ENCODE results near the gene DYRK1A. TPM values are rescaled to one million over a fixed set of nuclear protein-coding genes. Genes with fewer than 3 reads are reported as not detected.

Gene DYRK1A
- total RNA-seq, 8 experiments from 2014 or later, result 37.3 to 65.7 (median 53.6) TPM

DNA sequence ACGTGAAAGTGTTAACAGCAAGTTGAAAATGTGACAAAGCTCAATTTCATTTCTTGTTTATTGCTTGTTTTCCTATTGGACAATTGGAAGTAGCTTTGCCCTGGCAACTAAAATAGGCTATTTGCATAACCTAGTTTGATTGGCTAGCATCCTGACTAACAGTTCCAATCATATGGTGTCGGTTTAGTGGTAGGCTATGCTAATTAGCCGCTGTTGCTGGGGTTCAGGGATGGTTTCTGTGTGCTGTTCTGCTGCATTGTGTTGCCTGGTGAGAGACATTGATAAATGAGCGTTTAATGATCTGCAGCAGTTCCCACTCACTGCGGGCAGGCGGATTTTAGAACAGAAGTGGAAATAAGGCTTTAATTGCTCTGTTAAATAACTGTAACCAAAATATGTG lies 68.5 kb downstream of the DYRK1A start:
- in situ Hi-C loops (cut with MboI; ENCODE audit: low pct_unique_long_range_greater_than_20kb in 2 of 9, low sequenced_read_pairs in 9 of 9, unreplicated experiment in 9 of 9), result no loop called here
- H3K4me1 ChIP-seq (replicated peaks in 1 of 2), result no peaks in the 10 kb centered on the region
- WGBS, 10 experiments, result 0 to 66% (median 26%) methylated on average over 1 to 6 of the region's 6 CpGs
- no peak overlapping the region for H3K27ac ChIP-seq
- peak; percentile 100 for ATAC-seq (replicated peaks in 6 of 8)
- H3K4me3 ChIP-seq, result no peak overlapping the region

DNA sequence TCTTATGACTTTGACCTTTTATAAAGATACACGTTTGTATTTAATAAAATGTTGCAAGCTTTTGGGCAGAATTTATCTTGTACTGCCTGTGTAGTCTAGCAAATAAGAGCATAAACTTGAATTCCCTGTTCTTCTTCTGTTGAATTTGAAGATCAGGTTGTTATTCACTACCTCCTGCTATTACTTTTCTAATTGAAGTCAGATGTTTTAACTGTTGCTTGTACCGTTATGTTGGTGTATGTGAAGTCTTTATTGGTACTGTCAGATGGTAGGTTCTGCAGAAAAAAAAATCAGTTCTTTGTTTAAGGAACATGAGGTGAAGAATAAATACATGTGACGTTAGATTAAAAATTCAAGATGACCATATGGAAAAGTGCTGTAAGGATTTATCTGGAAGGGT lies 69.1 kb downstream of the DYRK1A start:
- H3K4me1 ChIP-seq (replicated peaks in 1 of 2), result no peaks in the 10 kb centered on the region
- no peak overlapping the region for H3K4me3 ChIP-seq
- H3K27ac ChIP-seq, result no peak overlapping the region
- ATAC-seq (replicated peaks in 6 of 8), result no peak
- in situ Hi-C loops (cut with MboI; ENCODE audit: low pct_unique_long_range_greater_than_20kb in 2 of 9, low sequenced_read_pairs in 9 of 9, unreplicated experiment in 9 of 9), result no loop called here
- 26 to 100% (median 81%) methylated on average over 1 to 3 of the region's 3 CpGs for WGBS, 10 experiments

DNA sequence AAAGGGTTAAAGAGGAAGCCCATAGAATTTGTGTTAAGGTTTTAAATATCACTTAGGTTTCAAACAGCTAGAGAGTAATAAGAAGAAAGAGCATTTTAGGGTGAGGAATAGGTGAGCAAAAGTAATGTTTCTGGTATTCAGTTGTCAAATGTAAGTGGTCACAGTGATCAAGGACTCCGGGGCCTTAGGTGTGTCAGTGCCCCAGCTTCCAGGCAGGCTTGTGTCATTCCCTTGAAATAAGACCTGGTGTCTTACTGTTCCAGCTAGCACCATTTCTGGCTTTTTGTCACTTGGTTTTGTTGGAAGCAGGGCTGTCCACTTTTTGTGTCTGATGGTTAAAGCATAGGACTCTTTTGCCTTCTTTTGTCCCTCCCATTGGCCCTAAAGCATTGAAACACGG lies 69.6 kb downstream of the DYRK1A start:
- Histone ChIP-seq H3K27ac (no peak overlapping the region), H3K4me3 (no peak overlapping the region), H3K4me1 (replicated peaks in 1 of 2) (no peaks in the 10 kb centered on the region)
- in situ Hi-C loops (cut with MboI; ENCODE audit: low pct_unique_long_range_greater_than_20kb in 2 of 9, low sequenced_read_pairs in 9 of 9, unreplicated experiment in 9 of 9), result no loop called here
- 67 to 100% (median 88%) methylated on average over 1 to 2 of the region's 2 CpGs; no CpG with 5 or more reads in 3 of the 10 experiments for WGBS, 10 experiments
- ATAC-seq (replicated peaks in 6 of 8), result no peak

DNA sequence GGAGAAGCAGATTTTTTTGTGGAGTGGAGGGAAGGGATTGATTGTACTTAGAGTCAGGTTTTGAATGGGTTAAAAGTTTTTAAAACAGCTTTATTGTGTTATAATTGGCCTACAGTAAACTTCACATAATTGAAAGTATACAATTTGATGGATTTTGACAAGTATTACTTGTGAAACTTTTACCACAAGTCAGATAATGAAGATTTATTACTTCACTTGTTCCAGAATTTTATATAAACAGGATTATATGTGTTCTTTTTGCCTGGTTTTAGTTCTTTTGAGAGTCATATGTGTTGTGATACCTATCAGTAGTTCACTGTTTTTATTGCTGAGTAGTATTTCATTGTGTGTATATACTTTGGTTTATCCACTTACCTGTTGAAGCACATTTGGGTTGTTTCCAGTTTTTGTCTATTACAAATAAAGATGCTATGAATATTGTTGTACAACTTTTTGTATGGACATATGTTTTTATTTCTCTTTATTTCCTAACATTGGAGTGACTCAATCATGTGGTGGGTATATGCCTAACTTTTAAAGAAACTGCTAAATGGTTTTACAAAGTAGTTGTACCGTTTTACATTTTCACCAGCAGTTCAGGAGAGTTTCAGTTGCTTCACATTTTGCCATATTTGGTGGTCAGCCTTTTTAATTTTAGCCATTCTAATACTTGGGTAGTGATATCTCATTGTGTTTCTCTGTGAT lies 71.0 kb downstream of the DYRK1A start:
- Histone ChIP-seq H3K27ac (no peak overlapping the region), H3K4me1 (replicated peaks in 1 of 2) (no peaks in the 10 kb centered on the region), H3K4me3 (no peak overlapping the region)
- ATAC-seq (replicated peaks in 6 of 8), result no peak
- 6 to 100% (median 73%) methylated on average over 1 of the region's 1 CpG; no CpG with 5 or more reads in 2 of the 10 experiments for WGBS, 10 experiments
- in situ Hi-C loops (cut with MboI; ENCODE audit: low pct_unique_long_range_greater_than_20kb in 2 of 9, low sequenced_read_pairs in 9 of 9, unreplicated experiment in 9 of 9), result no loop called here

DNA sequence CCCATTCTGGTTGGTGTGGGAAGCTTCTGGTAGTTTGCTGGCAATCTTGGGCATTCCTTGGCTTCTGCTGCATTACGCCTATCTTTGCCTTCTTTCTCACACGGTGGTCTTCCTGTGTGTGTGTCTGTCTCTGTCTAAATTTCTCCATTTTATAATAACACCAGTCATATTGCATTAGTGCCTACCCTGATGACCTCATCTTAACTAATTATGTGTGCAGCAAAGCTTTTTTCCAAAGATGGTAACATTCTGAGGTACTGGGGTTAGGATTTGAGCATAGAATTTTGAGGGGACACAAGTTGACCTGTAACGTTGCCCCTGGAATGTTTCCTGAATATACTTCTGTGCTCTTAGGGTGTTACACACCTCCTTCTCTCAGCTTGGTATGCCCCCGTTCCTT lies 77.1 kb downstream of the DYRK1A start:
- Histone ChIP-seq H3K4me1 (replicated peaks in 1 of 2) (peaks cover 0 to 10% of the 10 kb centered on the region in 2 donors), H3K4me3 (no peak overlapping the region), H3K27ac (no peak overlapping the region)
- in situ Hi-C loops (cut with MboI; ENCODE audit: low pct_unique_long_range_greater_than_20kb in 2 of 9, low sequenced_read_pairs in 9 of 9, unreplicated experiment in 9 of 9), result no loop called here
- 60 to 100% (median 92%) methylated on average over 1 to 4 of the region's 4 CpGs for WGBS, 10 experiments
- ATAC-seq (replicated peaks in 6 of 8), result peak in 1 of 8 experiments; percentile 22

DNA sequence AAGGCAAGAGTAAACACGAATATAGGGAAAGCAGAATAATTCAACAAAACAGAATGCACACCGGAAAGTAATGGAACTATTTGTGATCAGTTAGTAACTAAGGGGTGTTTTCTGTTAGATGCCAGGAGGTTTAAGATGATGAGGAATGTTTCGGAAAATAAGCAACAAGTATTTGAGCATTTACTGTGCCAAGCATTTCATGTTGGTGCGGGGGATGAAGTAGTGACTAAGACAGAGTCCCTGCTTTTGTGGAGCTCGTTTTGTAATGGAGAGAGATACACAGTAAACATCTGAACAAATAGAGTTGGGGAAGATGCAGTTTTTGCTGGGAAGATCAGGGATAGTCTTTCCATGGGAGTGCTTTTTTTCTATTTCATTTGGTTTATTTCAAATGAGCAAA lies 78.7 kb downstream of the DYRK1A start:
- in situ Hi-C loops (cut with MboI; ENCODE audit: low pct_unique_long_range_greater_than_20kb in 2 of 9, low sequenced_read_pairs in 9 of 9, unreplicated experiment in 9 of 9), result no loop called here

DNA sequence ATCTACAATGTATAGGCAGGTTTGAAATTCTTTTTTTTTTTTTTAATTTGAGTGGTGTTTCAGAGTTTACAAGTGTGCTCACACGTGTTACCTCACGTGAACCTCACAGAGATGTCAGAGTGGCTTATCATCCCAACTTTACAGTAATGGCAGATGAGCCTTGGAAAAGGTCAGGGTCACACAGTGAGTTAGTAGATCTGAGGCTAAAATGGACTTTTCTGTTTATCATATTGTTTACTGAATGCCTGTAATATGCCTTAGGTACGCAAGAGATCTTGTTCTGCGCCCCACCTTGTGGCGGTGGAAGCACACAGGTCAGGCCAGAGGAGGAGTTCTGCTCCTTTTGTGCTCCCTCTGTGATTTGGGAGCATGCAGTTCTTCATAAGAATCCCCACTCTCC lies 80.0 kb downstream of the DYRK1A start:
- in situ Hi-C loops (cut with MboI; ENCODE audit: low pct_unique_long_range_greater_than_20kb in 2 of 9, low sequenced_read_pairs in 9 of 9, unreplicated experiment in 9 of 9), result no loop called here
- ATAC-seq (replicated peaks in 6 of 8), result peak in 1 of 8 experiments; percentile 40
- Histone ChIP-seq H3K4me1 (replicated peaks in 1 of 2) (peaks cover 0 to 10% of the 10 kb centered on the region in 2 donors), H3K4me3 (no peak overlapping the region), H3K27ac (no peak overlapping the region)
- 80 to 100% (median 97%) methylated on average over 1 to 5 of the region's 5 CpGs; no CpG with 5 or more reads in 2 of the 10 experiments for WGBS, 10 experiments

More for the DNA sequence above, 78.7 kb downstream of the DYRK1A start:
- Histone ChIP-seq H3K4me1 (replicated peaks in 1 of 2) (peaks cover 0 to 10% of the 10 kb centered on the region in 2 donors), H3K27ac (no peak overlapping the region), H3K4me3 (no peak overlapping the region)
- ATAC-seq (replicated peaks in 6 of 8), result peak in 1 of 8 experiments; percentile 38
- 24 to 95% (median 80%) methylated on average over 1 to 5 of the region's 5 CpGs for WGBS, 10 experiments

DNA sequence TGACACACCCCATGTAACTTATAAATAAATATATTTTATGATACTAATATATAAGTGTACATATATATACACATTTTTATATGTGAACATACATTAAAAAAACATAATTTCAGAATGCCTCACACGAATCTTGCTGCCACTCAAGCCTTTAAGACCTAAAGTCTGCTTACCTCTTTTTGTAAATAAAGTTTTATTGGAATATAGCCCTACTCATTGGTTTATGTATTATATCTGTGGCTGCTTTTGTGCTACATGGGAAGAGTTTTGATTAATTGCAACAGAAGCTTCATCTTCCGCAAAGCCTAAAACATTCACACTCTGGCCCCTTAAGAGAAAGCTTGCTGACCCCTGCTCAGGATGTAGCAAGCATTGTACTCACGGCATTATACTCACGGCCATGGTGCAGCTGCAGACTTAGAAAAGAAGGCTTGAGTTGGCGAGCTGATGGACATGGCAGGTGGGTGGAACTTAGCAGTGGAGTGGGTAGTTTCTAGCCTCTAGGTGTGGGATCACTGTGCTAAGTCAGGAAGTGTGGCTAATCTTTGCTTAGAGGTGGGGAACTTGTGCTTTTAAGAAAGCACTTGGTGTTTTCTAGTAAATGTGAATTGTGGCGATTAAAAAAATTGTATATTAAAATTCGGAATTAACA lies 80.8 kb downstream of the DYRK1A start:
- Histone ChIP-seq H3K4me1 (replicated peaks in 1 of 2) (peaks cover 0 to 10% of the 10 kb centered on the region in 2 donors), H3K27ac (no peak overlapping the region), H3K4me3 (no peak overlapping the region)
- in situ Hi-C loops (cut with MboI; ENCODE audit: low pct_unique_long_range_greater_than_20kb in 2 of 9, low sequenced_read_pairs in 9 of 9, unreplicated experiment in 9 of 9), result no loop called here
- peak in 2 of 8 experiments; percentile 26 to 48 for ATAC-seq (replicated peaks in 6 of 8)
- 60 to 100% (median 85%) methylated on average over 1 to 7 of the region's 7 CpGs for WGBS, 10 experiments

DNA sequence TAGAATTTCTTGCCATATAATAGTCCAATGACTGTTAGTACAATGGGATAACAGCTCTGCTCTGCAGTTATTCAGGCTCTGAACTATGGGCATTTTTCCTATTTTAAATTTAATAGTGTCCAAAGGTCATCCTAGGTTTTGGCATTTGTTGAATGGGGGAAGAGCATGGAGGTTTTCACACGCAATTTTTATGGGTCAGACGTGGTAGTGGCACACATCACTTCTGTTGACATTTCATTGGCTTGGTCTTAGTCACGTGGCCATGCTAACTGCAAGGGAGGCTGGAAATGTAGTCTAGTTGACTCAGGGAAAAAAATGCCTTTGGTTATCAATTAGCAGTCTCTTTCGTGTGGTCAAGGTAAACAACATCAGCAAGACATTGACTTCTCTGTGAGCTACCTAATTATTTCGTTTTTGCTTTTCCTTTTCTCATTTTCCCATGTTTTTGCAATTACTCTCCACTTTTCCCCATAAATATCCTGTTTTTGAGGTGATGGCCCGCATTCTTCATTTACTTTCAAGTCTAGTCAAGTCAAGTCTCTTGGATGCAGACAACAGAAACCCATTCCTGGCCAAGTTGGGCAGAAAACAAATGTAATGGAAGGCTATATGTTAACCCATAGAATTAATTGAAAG lies 82.8 kb downstream of the DYRK1A start:
- no peak for ATAC-seq (replicated peaks in 6 of 8)
- no peak overlapping the region for H3K27ac ChIP-seq
- in situ Hi-C loops (cut with MboI; ENCODE audit: low pct_unique_long_range_greater_than_20kb in 2 of 9, low sequenced_read_pairs in 9 of 9, unreplicated experiment in 9 of 9), result no loop called here
- H3K4me1 ChIP-seq (replicated peaks in 1 of 2), result peaks cover 0 to 10% of the 10 kb centered on the region in 2 donors
- H3K4me3 ChIP-seq, result no peak overlapping the region
- 76 to 100% (median 94%) methylated on average over 1 to 6 of the region's 6 CpGs for WGBS, 10 experiments

DNA sequence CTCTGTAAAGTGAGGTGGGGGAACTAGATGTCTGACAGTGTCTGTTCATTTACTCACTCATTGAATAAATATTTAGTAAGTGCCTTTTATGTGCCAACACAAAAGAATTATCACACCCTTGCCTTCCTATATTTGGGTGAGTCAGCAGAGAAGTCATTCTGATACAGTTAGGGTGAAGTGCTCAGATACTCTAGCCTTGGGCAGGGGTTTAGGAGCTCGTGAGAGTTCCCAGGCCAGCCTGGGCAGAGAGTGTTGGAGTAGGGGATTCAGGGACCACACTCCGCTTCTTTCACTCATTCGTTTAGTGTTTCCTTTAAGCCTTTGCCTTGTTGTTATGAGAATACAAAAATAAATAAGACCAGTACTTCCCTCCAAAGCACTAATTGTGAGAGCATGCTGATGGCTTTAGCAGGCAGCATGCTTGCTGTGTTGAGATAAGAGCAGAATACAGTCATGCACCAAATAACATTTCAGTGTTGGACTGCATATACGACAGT lies 83.9 kb downstream of the DYRK1A start:
- ATAC-seq (replicated peaks in 6 of 8), result peak in 3 of 8 experiments; percentile 8 to 42 (median 11)
- Histone ChIP-seq H3K4me3 (no peak overlapping the region), H3K27ac (no peak overlapping the region), H3K4me1 (replicated peaks in 1 of 2) (peaks cover 0 to 10% of the 10 kb centered on the region in 2 donors)
- 29 to 100% (median 95%) methylated on average over 1 to 4 of the region's 4 CpGs for WGBS, 10 experiments
- in situ Hi-C loops (cut with MboI; ENCODE audit: low pct_unique_long_range_greater_than_20kb in 2 of 9, low sequenced_read_pairs in 9 of 9, unreplicated experiment in 9 of 9), result no loop called here

DNA sequence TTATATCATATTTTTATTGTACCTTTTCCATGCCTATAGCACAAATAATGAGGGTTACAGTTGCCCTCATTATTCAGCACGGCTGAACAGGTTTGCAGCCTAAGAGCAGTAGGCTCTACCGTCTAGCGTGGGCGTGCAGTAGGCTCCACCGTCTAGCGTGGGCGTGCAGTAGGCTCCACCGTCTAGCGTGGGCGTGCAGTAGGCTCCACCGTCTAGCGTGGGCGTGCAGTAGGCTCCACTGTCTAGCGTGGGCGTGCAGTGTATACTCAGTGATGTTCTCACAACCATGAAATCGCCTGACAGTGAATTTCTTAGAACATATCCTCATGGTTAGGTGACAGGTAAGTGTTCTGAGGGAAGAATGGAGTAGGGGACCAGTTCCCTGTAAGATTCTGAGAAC lies 84.9 kb downstream of the DYRK1A start:
- WGBS, 10 experiments, result 93 to 100% (median 97%) methylated on average over 1 to 8 of the region's 16 CpGs; no CpG with 5 or more reads in 4 of the 10 experiments
- peaks cover 0 to 10% of the 10 kb centered on the region in 2 donors for H3K4me1 ChIP-seq (replicated peaks in 1 of 2)
- no peak overlapping the region for H3K4me3 ChIP-seq
- ATAC-seq (replicated peaks in 6 of 8), result no peak
- no peak overlapping the region for H3K27ac ChIP-seq
- in situ Hi-C loops (cut with MboI; ENCODE audit: low pct_unique_long_range_greater_than_20kb in 2 of 9, low sequenced_read_pairs in 9 of 9, unreplicated experiment in 9 of 9), result no loop called here

DNA sequence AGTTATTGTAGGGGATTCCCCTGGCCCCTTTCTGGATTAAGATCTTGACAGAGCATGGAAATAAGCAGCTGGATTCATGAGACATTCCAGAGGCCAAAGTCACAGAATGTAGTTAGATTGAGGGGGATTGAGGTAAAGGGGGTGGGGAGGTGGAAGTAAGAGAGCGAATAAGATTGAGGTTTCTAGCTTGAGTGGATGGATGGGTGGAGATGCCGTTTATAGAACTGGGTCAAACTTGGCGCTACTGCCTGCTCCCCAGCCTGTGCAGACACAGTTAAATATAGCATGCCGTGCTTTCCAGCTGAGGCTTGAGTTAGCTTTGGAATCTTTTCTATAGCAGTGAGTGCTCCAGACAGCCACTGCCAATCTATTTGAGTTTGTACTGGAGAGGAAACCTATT lies 85.7 kb downstream of the DYRK1A start:
- in situ Hi-C loops (cut with MboI; ENCODE audit: low pct_unique_long_range_greater_than_20kb in 2 of 9, low sequenced_read_pairs in 9 of 9, unreplicated experiment in 9 of 9), result no loop called here
- peaks cover 0 to 4% of the 10 kb centered on the region in 2 donors for H3K4me1 ChIP-seq (replicated peaks in 1 of 2)
- peak in 7 of 8 experiments; percentile 16 to 88 (median 75) for ATAC-seq (replicated peaks in 6 of 8)
- no peak overlapping the region for H3K27ac ChIP-seq
- WGBS, 10 experiments, result 11 to 90% (median 49%) methylated on average over 1 to 3 of the region's 4 CpGs; no CpG with 5 or more reads in 4 of the 10 experiments
- no peak overlapping the region for H3K4me3 ChIP-seq

DNA sequence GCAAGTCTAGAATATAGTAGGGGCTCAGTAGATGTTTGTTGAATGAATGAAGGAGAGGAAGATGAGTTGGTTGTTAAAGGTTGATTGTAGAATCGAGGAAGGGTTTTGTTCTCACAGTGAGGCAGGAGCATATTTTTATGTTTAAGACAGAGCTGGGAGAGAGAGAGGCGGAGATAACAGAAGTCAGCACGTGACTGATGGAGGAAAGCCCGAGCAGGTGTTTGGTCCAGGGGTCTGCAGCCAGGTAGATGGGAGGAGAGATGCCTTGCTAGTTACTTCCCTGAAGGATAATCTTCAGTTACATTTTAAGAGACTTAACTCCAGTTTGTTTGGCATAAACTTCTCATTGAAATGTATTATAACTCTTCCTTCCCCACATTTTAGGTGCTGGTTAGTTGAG lies 86.8 kb downstream of the DYRK1A start:
- ATAC-seq (replicated peaks in 6 of 8), result no peak
- Histone ChIP-seq H3K27ac (no peak overlapping the region), H3K4me1 (replicated peaks in 1 of 2) (peaks cover under 1 to 5% of the 10 kb centered on the region in 2 donors), H3K4me3 (no peak overlapping the region)
- in situ Hi-C loops (cut with MboI; ENCODE audit: low pct_unique_long_range_greater_than_20kb in 2 of 9, low sequenced_read_pairs in 9 of 9, unreplicated experiment in 9 of 9), result no loop called here
- 74 to 100% (median 92%) methylated on average over 1 to 4 of the region's 4 CpGs; no CpG with 5 or more reads in 1 of the 10 experiments for WGBS, 10 experiments

Measured in motor neuron (in vitro differentiated cells).